MCF 10A (cell line): Measurements from ENCODE around the gene NFE2L2. TPM values are rescaled to one million over a fixed set of nuclear protein-coding genes. Genes with fewer than 3 reads are reported as not detected.

Experiments used
- BruUV-seq: library from RNA; stranded (reverse); fragments of 400-500 nt; replicated peaks from 2 replicates; lab custom pipeline; 2021; lab: Mats Ljungman, UMichigan
- CTCF ChIA-PET: fragments of 300-600 bp; sonication (Branson Sonifier 250); formaldehyde crosslinking; extraction: SDS; loops from one replicate; lab custom pipeline; 2021; ENCODE audit warnings: antibody characterized with exemption, inconsistent platforms; lab: Yijun Ruan, JAX
- POLR2A ChIA-PET: fragments of 300-600, 350-650 bp; sonication (Branson Sonifier 250); formaldehyde crosslinking; extraction: SDS; loops from one replicate; lab custom pipeline; 2020; ENCODE audit warnings: antibody characterized with exemption, inconsistent platforms; lab: Yijun Ruan, JAX
- DNase-seq: peaks from one replicate; pipeline ENCODE4 v3.0.0-alpha.2; 2018; ENCODE audit not compliant: unreplicated experiment
- H3K27ac Mint-ChIP-seq: one replicate; pipeline ENCODE4 v1.8.0; 2022; ENCODE audit warnings: mild to moderate bottlenecking, low read depth, mixed read lengths; ENCODE audit not compliant: unreplicated experiment
- H3K27me3 Mint-ChIP-seq: one replicate; pipeline ENCODE4 v1.8.0; 2022; ENCODE audit warnings: mixed read lengths; ENCODE audit not compliant: insufficient read depth, unreplicated experiment
- H3K36me3 Mint-ChIP-seq: one replicate; pipeline ENCODE4 v1.8.0; 2022; ENCODE audit warnings: mild to moderate bottlenecking, moderate library complexity, mixed read lengths; ENCODE audit not compliant: insufficient read depth, unreplicated experiment
- H3K4me1 Mint-ChIP-seq: one replicate; pipeline ENCODE4 v1.8.0; 2022; ENCODE audit warnings: mixed read lengths; ENCODE audit not compliant: insufficient read depth, unreplicated experiment
- H3K4me3 Mint-ChIP-seq: one replicate; pipeline ENCODE4 v1.8.0; 2022; ENCODE audit warnings: mild to moderate bottlenecking, moderate library complexity, mixed read lengths; ENCODE audit not compliant: unreplicated experiment
- H3K9me3 Mint-ChIP-seq: one replicate; pipeline ENCODE4 v1.8.0; 2022; ENCODE audit warnings: mixed read lengths; ENCODE audit not compliant: unreplicated experiment
- CTCF ChIP-seq: fragments of 200-600 bp; IDR thresholded peaks from one replicate; pipeline ENCODE4 v1.8.0; 2022; ENCODE audit warnings: antibody characterized with exemption, mild to moderate bottlenecking; ENCODE audit not compliant: unreplicated experiment
- intact Hi-C: fragments of 100-400 bp; cut with micrococcal nuclease; formaldehyde crosslinking; loops from 2 replicates; pipeline ENCODE4 v1.14.1; 2022
- total RNA-seq: library from RNA; stranded (reverse); gene quantifications from 2 replicates; pipeline ENCODE4 v1.2.3, GENCODE V29; 2022

The NFE2L2 gene
- total RNA-seq, 1 experiment from 2014 or later: 180 TPM

- no peak overlapping the region for H3K27ac Mint-ChIP-seq
- intact Hi-C loops: no loop called here
- no TSS peak for BruUV-seq
- H3K4me3 Mint-ChIP-seq: no peak overlapping the region
- H3K4me1 Mint-ChIP-seq: peaks cover 21% of the 10 kb centered on the region
- no peaks in the 10 kb centered on the region for H3K9me3 Mint-ChIP-seq
- CTCF ChIA-PET: interaction anchor here (0.5 to 1.4 kb wide), 7 partner anchors 20 to 103 kb away, joined by 3 to 5 read pairs (median 3); no protein-coding TSS in a partner anchor
- no peak for TF ChIP-seq CTCF
- no peak for DNase-seq
- H3K27me3 Mint-ChIP-seq: no peaks in the 10 kb centered on the region
- POLR2A ChIA-PET: interaction anchor here (1.0 to 7.5 kb wide), 7 partner anchors 18 to 70 kb away, joined by 3 to 88 read pairs (median 17); partner anchors contain the start of genes HNRNPA3 and NFE2L2
- H3K36me3 Mint-ChIP-seq: peaks cover 91% of the 10 kb centered on the region
Observed at GRCh38 chr2:177232098-177232704, 32.3 kb downstream of the NFE2L2 start.

- H3K4me3 Mint-ChIP-seq: no peak overlapping the region
- no peaks in the 10 kb centered on the region for H3K9me3 Mint-ChIP-seq
- H3K27ac Mint-ChIP-seq: no peak overlapping the region
- CTCF ChIA-PET: interaction anchor here (0.7 to 1.1 kb wide), 3 partner anchors 67 to 98 kb away, joined by 3 read pairs; no protein-coding TSS in a partner anchor
- intact Hi-C loops: no loop called here
- peaks cover 21% of the 10 kb centered on the region for H3K4me1 Mint-ChIP-seq
- POLR2A ChIA-PET: interaction anchor here (1.0 to 7.5 kb wide), 12 partner anchors 8 to 83 kb away, joined by 3 to 102 read pairs (median 12); partner anchors contain the start of genes HNRNPA3 and NFE2L2
- H3K27me3 Mint-ChIP-seq: no peaks in the 10 kb centered on the region
- no peak for TF ChIP-seq CTCF
- DNase-seq: no peak
- BruUV-seq: no TSS peak
- H3K36me3 Mint-ChIP-seq: peaks cover 100% of the 10 kb centered on the region
Observed at GRCh38 chr2:177231270-177231669, 33.3 kb downstream of the NFE2L2 start.

GRCh38 chr2:177229442-177230242 lies 34.9 kb downstream of the NFE2L2 start:
- peaks cover 100% of the 10 kb centered on the region for H3K36me3 Mint-ChIP-seq

More at GRCh38 chr2:177229442-177230242, 34.9 kb downstream of the NFE2L2 start:
- TF ChIP-seq CTCF: no peak
- BruUV-seq: no TSS peak
- DNase-seq: no peak
- POLR2A ChIA-PET: interaction anchor here (0.8 to 7.5 kb wide), 16 partner anchors 9 to 184 kb away, joined by 3 to 102 read pairs (median 7); partner anchors contain the start of genes HNRNPA3 and NFE2L2
- CTCF ChIA-PET: interaction anchor here (0.6 to 2.5 kb wide), 6 partner anchors 12 to 66 kb away, joined by 3 to 11 read pairs (median 4); no protein-coding TSS in a partner anchor
- H3K4me3 Mint-ChIP-seq: no peak overlapping the region
- intact Hi-C loops: loop anchor here (1.0 kb wide), 1 partner anchor 34 kb away; no protein-coding TSS in a partner anchor
- no peaks in the 10 kb centered on the region for H3K27me3 Mint-ChIP-seq
- H3K4me1 Mint-ChIP-seq: peaks cover 21% of the 10 kb centered on the region
- peak overlapping the region; percentile 35 for H3K27ac Mint-ChIP-seq
- H3K9me3 Mint-ChIP-seq: no peaks in the 10 kb centered on the region
